B cell (primary cell): Measurements from ENCODE around the gene PNMA8B.

Experiments used
- EZH2 ChIP-seq: IDR thresholded peaks from 2 replicates; pipeline ENCODE4 v1.6.1; 2012; ENCODE audit warnings: borderline replicate concordance, low read depth, mild to moderate bottlenecking, moderate library complexity, low read length; ENCODE audit not compliant: insufficient read depth, poor library complexity, severe bottlenecking
- TF ChIP-seq, protein P1 (sequence below): fragments of 200-600 bp; IDR thresholded peaks from one replicate; pipeline ENCODE4 v1.8.0; 2022; ENCODE audit warnings: antibody characterized with exemption, mild to moderate bottlenecking

DNA sequence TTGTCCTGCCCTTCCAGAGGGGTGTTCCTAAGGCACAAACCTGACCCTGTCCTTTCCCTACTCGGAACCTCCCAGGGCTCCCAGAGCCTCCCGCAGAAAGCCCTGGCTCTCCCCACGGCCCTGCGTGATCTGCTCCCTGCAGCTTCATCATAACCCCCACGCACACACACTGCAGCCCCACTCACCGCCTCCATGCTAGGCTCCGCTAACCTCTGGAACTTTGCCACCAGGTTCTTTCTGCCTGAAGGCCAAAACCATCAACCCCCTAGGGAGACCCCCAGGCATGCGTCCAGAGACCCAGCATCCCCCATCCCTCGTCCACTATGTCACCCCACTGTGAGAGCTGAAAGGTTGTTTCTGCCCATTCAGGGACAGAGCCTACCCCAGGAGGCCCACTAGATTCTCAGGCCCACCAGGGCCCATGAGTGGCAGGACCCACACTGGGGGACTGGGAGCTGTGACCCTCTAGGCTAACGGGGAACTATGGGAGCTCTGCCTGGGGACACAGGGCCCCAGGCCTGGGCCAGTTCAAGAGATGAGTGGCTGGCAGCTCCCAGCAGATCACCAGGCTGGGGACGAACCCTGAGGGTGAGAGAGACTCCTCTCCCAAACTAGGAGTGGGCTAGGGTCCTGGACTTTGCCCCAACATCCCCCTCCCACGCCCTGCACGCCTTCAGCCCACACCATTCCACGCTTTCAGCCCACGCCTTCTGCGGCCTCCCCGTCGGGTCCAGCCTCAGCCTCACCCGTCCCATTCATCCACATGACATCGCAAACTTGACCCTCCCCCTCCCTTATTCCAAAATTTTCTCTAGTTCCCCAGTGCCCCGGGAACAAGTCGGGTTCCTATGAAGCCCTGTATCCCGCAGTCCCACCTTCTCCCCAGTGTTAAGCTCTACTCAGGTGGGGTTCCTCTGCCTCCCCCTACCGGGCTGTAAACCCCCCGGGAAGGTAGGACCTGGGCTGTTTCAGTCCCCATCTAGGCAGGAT is 33.2 kb upstream of the PNMA8B start:
- TF ChIP-seq, protein P1, sequence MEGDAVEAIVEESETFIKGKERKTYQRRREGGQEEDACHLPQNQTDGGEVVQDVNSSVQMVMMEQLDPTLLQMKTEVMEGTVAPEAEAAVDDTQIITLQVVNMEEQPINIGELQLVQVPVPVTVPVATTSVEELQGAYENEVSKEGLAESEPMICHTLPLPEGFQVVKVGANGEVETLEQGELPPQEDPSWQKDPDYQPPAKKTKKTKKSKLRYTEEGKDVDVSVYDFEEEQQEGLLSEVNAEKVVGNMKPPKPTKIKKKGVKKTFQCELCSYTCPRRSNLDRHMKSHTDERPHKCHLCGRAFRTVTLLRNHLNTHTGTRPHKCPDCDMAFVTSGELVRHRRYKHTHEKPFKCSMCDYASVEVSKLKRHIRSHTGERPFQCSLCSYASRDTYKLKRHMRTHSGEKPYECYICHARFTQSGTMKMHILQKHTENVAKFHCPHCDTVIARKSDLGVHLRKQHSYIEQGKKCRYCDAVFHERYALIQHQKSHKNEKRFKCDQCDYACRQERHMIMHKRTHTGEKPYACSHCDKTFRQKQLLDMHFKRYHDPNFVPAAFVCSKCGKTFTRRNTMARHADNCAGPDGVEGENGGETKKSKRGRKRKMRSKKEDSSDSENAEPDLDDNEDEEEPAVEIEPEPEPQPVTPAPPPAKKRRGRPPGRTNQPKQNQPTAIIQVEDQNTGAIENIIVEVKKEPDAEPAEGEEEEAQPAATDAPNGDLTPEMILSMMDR: no peak
- no peak for TF ChIP-seq EZH2
